Spleen (tissue), 11 donors: ENCODE measurements around the gene GOLGA7B. TPM values are rescaled to one million over a fixed set of nuclear protein-coding genes. Genes with fewer than 3 reads are reported as not detected.
A peak's percentile ranks its signal among the peaks of the same experiment; 100 is the strongest.

ENCODE experiments used
- DNase-seq: peaks from one replicate; pipeline ENCODE4 v3.0.0-alpha.2; 2020
- H3K27ac ChIP-seq, 8 donors: fragments of 200-600 bp; sonication (generic) in 7 of 8; 1 replicate in 4 of 8; 2 replicates in 4 of 8; pipeline versions ENCODE4 v1.5.0 to v1.8.0; 2016 to 2021; ENCODE audit warnings: inconsistent platforms in 4 of 8, mild to moderate bottlenecking in 4 of 8, moderate library complexity in 1 of 8
- H3K27me3 ChIP-seq, 7 donors: fragments of 200-600 bp; sonication (generic) in 6 of 7; replicated peaks in 1 of 7; 1 replicate in 4 of 7; 2 replicates in 3 of 7; pipeline versions ENCODE4 v1.5.0 to v1.8.0; 2016 to 2021; ENCODE audit warnings: inconsistent platforms in 3 of 7, mild to moderate bottlenecking in 1 of 7
- H3K36me3 ChIP-seq, 6 donors: fragments of 200-600 bp; sonication (generic) in 5 of 6; 1 replicate in 4 of 6; 2 replicates in 2 of 6; pipeline versions ENCODE4 v1.5.0 to v1.8.0; 2016 to 2021; ENCODE audit warnings: inconsistent platforms in 2 of 6
- H3K4me1 ChIP-seq, 6 donors: fragments of 200-600 bp; sonication (generic) in 5 of 6; 1 replicate in 3 of 6; 2 replicates in 3 of 6; pipeline versions ENCODE4 v1.5.0 to v1.8.0; 2016 to 2021; ENCODE audit warnings: inconsistent platforms in 3 of 6
- H3K4me3 ChIP-seq, 8 donors: fragments of 200-600 bp; sonication (generic) in 7 of 8; 1 replicate in 4 of 8; 2 replicates in 4 of 8; pipeline versions ENCODE4 v1.5.0 to v1.8.0; 2016 to 2021; ENCODE audit warnings: inconsistent platforms in 4 of 8, mild to moderate bottlenecking in 4 of 8, moderate library complexity in 2 of 8
- H3K9me3 ChIP-seq, 8 donors: fragments of 200-600 bp; sonication (generic) in 7 of 8; 1 replicate in 4 of 8; 2 replicates in 4 of 8; pipeline versions ENCODE4 v1.5.0 to v1.8.0; 2016 to 2021; ENCODE audit warnings: inconsistent platforms in 4 of 8
- POLR2A ChIP-seq, 3 donors: fragments of 450-650 bp; IDR thresholded peaks; one replicate each; pipeline ENCODE4 v1.5.1; 2017; ENCODE audit warnings: antibody characterized with exemption in 3 of 3, mild to moderate bottlenecking in 1 of 3
- POLR2AphosphoS5 ChIP-seq, 3 donors: sonication (generic); formaldehyde crosslinking; IDR thresholded peaks; one replicate each; pipeline ENCODE4 v1.5.1; 2017; ENCODE audit warnings: antibody characterized with exemption in 3 of 3
- WGBS, 5 donors: extraction: QIAGEN DNeasy Blood & Tissue Kit in 3 of 5; methylation state at CpG; one replicate each; pipeline versions ENCODE4 v1.1.5 to v1.1.7; 2013 to 2018; 5-methylcytosine and 5-hydroxymethylcytosine counted together
- intact Hi-C: fragments of 100-400 bp; cut with DNase I; formaldehyde crosslinking; loops from one replicate; pipeline ENCODE4 v1.15.0; 2023; ENCODE audit warnings: low total_unique reads
- polyA plus RNA-seq, 3 donors: library from polyadenylated mRNA; stranded (reverse); fragments of 200-250 nt; gene quantifications; one replicate each; pipeline ENCODE4 v1.2.1, GENCODE V29; 2013
- total RNA-seq, 7 donors: library from RNA; depleted of rRNA in 3 of 7; stranded (reverse); fragments of >200 nt in 3 of 7; fragmentation: NEBNext Ultra II Directional in 4 of 7; extraction: Animal tissue kit (Norgen Biotek cat#: 25700) in 4 of 7; gene quantifications; one replicate each; pipeline versions ENCODE4 v1.1.0 to v1.2.1, GENCODE V29; 2016 to 2021
- TF ChIP-seq, protein P1 (sequence below), 11 experiments: fragments of 200-600 bp in 7 of 11; fragments of 450-650 bp in 4 of 11; sonication (generic) in 4 of 11; IDR thresholded peaks in 8 of 11; conservative IDR thresholded peaks in 3 of 11; 1 replicate in 7 of 11; 2 replicates in 4 of 11; pipeline versions ENCODE4 v1.4.0 to v1.8.0; 2016 to 2021; ENCODE audit warnings: antibody characterized with exemption in 11 of 11, inconsistent platforms in 4 of 11, mild to moderate bottlenecking in 1 of 11
- donor health status: healthy with polysubstance abuse.
- donor health status: DM: no; HTN: no; CAD: no; lungs with moderate emphysema.
- donor health status: DM: no; HTN: no; CAD: no.
- donor health status: Bipolar disorder and iron deficiency.
- donor health status: healthy.
- donor health status: DM: no; HTN: no; CAD: no.
- donor health status: DM: yes; HTN: yes; CAD: no.

The GOLGA7B gene
- total and polyA plus RNA-seq, 10 donors, result 0.27 to 1.0 (median 0.52) TPM

- no peaks in the 10 kb centered on the region for H3K4me1 ChIP-seq
- H3K9me3 ChIP-seq, result no peaks in the 10 kb centered on the region
- no peak overlapping the region for H3K27ac ChIP-seq
- TF ChIP-seq POLR2AphosphoS5 (IDR thresholded peaks at IDR 0.05) (no peak), POLR2A (IDR thresholded peaks at IDR 0.05) (no peak)
- TF ChIP-seq, protein P1, sequence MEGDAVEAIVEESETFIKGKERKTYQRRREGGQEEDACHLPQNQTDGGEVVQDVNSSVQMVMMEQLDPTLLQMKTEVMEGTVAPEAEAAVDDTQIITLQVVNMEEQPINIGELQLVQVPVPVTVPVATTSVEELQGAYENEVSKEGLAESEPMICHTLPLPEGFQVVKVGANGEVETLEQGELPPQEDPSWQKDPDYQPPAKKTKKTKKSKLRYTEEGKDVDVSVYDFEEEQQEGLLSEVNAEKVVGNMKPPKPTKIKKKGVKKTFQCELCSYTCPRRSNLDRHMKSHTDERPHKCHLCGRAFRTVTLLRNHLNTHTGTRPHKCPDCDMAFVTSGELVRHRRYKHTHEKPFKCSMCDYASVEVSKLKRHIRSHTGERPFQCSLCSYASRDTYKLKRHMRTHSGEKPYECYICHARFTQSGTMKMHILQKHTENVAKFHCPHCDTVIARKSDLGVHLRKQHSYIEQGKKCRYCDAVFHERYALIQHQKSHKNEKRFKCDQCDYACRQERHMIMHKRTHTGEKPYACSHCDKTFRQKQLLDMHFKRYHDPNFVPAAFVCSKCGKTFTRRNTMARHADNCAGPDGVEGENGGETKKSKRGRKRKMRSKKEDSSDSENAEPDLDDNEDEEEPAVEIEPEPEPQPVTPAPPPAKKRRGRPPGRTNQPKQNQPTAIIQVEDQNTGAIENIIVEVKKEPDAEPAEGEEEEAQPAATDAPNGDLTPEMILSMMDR (IDR thresholded peaks at IDR 0.05 in 8 of 11, conservative IDR thresholded peaks at IDR 0.05 in 3 of 11), result no peak
- intact Hi-C loops, result no loop called here
- peaks cover 0 to 29% (median 0%) of the 10 kb centered on the region in 7 donors for H3K27me3 ChIP-seq
- no peak overlapping the region for H3K4me3 ChIP-seq
- WGBS, 5 donors, result 56 to 73% (median 64%) methylated on average over 3 of the region's 3 CpGs
- peak; percentile 59 for DNase-seq
- no peaks in the 10 kb centered on the region for H3K36me3 ChIP-seq
Observed at GRCh38 chr10:97883092-97883485, 33.4 kb downstream of the GOLGA7B start.

- intact Hi-C loops, result no loop called here
- no peak for DNase-seq
- no peak for TF ChIP-seq POLR2AphosphoS5 (IDR thresholded peaks at IDR 0.05)
- TF ChIP-seq POLR2A (IDR thresholded peaks at IDR 0.05), result no peak
- TF ChIP-seq, protein P1 (IDR thresholded peaks at IDR 0.05 in 8 of 11, conservative IDR thresholded peaks at IDR 0.05 in 3 of 11), result no peak
- Histone ChIP-seq H3K4me3 (no peak overlapping the region), H3K27ac (no peak overlapping the region), H3K36me3 (no peaks in the 10 kb centered on the region), H3K27me3 (peaks cover 0 to 46% (median 0%) of the 10 kb centered on the region in 7 donors), H3K4me1 (no peaks in the 10 kb centered on the region), H3K9me3 (no peaks in the 10 kb centered on the region)
- 61 to 77% (median 74%) methylated on average over 5 of the region's 5 CpGs for WGBS, 5 donors
Observed at GRCh38 chr10:97886286-97886685, 36.6 kb downstream of the GOLGA7B start.

GRCh38 chr10:97887399-97887798 is 37.8 kb downstream of the GOLGA7B start:
- no peaks in the 10 kb centered on the region for H3K4me1 ChIP-seq
- intact Hi-C loops, result no loop called here
- no peaks in the 10 kb centered on the region for H3K9me3 ChIP-seq
- H3K4me3 ChIP-seq, result no peak overlapping the region
- H3K27me3 ChIP-seq, result peaks cover 0 to 35% (median 0%) of the 10 kb centered on the region in 7 donors
- TF ChIP-seq POLR2A (IDR thresholded peaks at IDR 0.05), result no peak
- TF ChIP-seq POLR2AphosphoS5 (IDR thresholded peaks at IDR 0.05), result no peak
- WGBS, 5 donors, result 71 to 85% (median 79%) methylated on average over 6 of the region's 6 CpGs
- peak; percentile 58 for DNase-seq
- no peak overlapping the region for H3K27ac ChIP-seq
- H3K36me3 ChIP-seq, result no peaks in the 10 kb centered on the region

- intact Hi-C loops, result no loop called here
- 84 to 92% (median 89%) methylated on average over 7 of the region's 7 CpGs for WGBS, 5 donors
- no peak overlapping the region for H3K4me3 ChIP-seq
- H3K27me3 ChIP-seq, result peaks cover 0 to 28% (median 0%) of the 10 kb centered on the region in 7 donors
- DNase-seq, result no peak
- TF ChIP-seq, protein P1 (IDR thresholded peaks at IDR 0.05 in 8 of 11, conservative IDR thresholded peaks at IDR 0.05 in 3 of 11), result no peak
- TF ChIP-seq POLR2AphosphoS5 (IDR thresholded peaks at IDR 0.05) (no peak), POLR2A (IDR thresholded peaks at IDR 0.05) (no peak)
- no peak overlapping the region for H3K27ac ChIP-seq
- H3K9me3 ChIP-seq, result no peaks in the 10 kb centered on the region
- H3K36me3 ChIP-seq, result no peaks in the 10 kb centered on the region
- no peaks in the 10 kb centered on the region for H3K4me1 ChIP-seq
Observed at GRCh38 chr10:97888134-97888533, 38.5 kb downstream of the GOLGA7B start.
